Measurements from ENCODE around the gene TMC6. TPM values are rescaled to one million over a fixed set of nuclear protein-coding genes. Genes with fewer than 3 reads are reported as not detected.

Gene TMC6
- total and polyA plus RNA-seq, 2 of the 4 experiments (the other 2 are of a cell fraction): 0.19 TPM; not detected in 1

DNA sequence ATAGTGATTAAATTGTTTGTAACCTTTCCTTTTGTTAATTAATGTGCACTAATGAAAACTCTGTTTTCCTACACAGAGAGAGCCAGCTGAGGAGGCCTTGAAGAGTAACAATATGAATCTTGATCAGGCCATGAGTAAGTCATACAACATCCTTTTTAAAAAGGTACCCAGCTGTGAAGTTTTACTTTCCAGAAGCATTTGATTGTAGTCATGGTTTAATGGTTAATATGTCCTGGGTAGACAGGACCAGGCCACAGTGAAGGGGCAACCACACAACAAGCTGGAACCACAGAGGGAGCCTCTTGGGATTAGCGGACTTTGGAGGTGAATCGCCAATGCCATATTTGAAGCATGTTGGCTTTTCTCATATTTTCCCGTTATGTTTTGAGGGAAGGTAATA is 55.6 kb downstream of the TMC6 start:
- Histone ChIP-seq H3K4me1 (ENCODE audit: control insufficient read depth, insufficient read depth, low read length) (no peaks in the 10 kb centered on the region), H4K91ac (ENCODE audit: insufficient read depth, low read depth, low read length) (no peak overlapping the region), H4K20me1 (ENCODE audit: insufficient read depth, low read length) (no peaks in the 10 kb centered on the region), H3K4me2 (ENCODE audit: low read depth, low read length) (no peak overlapping the region), H2AK9ac (replicated peaks; ENCODE audit: low read depth, low read length, poor library complexity) (no peak overlapping the region), H2BK20ac (ENCODE audit: low read depth, low read length) (no peak overlapping the region), H3K79me1 (ENCODE audit: low read depth in 1 of 2, low read length in 2 of 2) (no peaks in the 10 kb centered on the region), H3K23ac (ENCODE audit: low read depth, low read length) (no peak overlapping the region), H3K56ac (ENCODE audit: extremely low read depth, insufficient read depth, low read length) (no peak overlapping the region), H2BK15ac (ENCODE audit: low read depth, low read length) (no peak overlapping the region), H3K4ac (ENCODE audit: low read depth, low read length) (no peak overlapping the region), H3K27me3 (ENCODE audit: control insufficient read depth, insufficient read depth, low read length) (no peaks in the 10 kb centered on the region), H3K9me3 (ENCODE audit: control insufficient read depth, insufficient read depth, low read length) (no peaks in the 10 kb centered on the region), H3K36me3 (ENCODE audit: control insufficient read depth, insufficient read depth, low read length) (peaks cover 41% of the 10 kb centered on the region), H3K9ac (ENCODE audit: low read depth, low read length) (no peak overlapping the region), H2BK120ac (ENCODE audit: low read depth, low read length) (no peak overlapping the region), H4K5ac (ENCODE audit: low read depth, low read length) (no peak overlapping the region), H2AK5ac (ENCODE audit: low read depth, low read length) (no peak overlapping the region), H2BK5ac (ENCODE audit: low read depth, low read length, poor library complexity, severe bottlenecking) (no peak overlapping the region), H2AFZ (replicated peaks; ENCODE audit: low read length, poor library complexity) (no peak overlapping the region), H4K8ac (ENCODE audit: low read depth in 2 of 2, low read length in 2 of 2) (no peak overlapping the region), H3K14ac (replicated peaks; ENCODE audit: low read depth, low read length) (no peak overlapping the region), H3K18ac (ENCODE audit: low read depth, low read length) (no peak overlapping the region), H3K9me1 (ENCODE audit: insufficient read depth, low read length) (no peaks in the 10 kb centered on the region), H3K27ac (ENCODE audit: insufficient read depth, low read length) (no peak overlapping the region), H3K4me3 (ENCODE audit: insufficient read depth, low read depth, low read length) (no peak overlapping the region)
- CTCF ChIA-PET: interaction anchor here (2.4 kb wide), 1 partner anchor 12 kb away, joined by 6 read pairs; no protein-coding TSS in a partner anchor
- POLR2A ChIA-PET (ENCODE audit: unreplicated experiment): no interaction called here
- TF ChIP-seq SMC3 (IDR thresholded peaks at IDR 0.05; ENCODE audit: low read depth, low read length) (no peak), MAFK (IDR thresholded peaks at IDR 0.05; ENCODE audit: low read depth, low read length) (no peak), BHLHE40 (IDR thresholded peaks at IDR 0.05; ENCODE audit: low read depth, low read length) (no peak), RCOR1 (IDR thresholded peaks at IDR 0.05; ENCODE audit: insufficient replicate concordance, low read length) (no peak), NFE2L2 (IDR thresholded peaks at IDR 0.05; ENCODE audit: low read depth, low read length) (no peak), ELK1 (IDR thresholded peaks at IDR 0.05; ENCODE audit: borderline replicate concordance, low read depth, low read length) (no peak)
- intact Hi-C loops (cut with micrococcal nuclease) (no loop called here), dilution Hi-C loops (cut with HindIII; ENCODE audit: low sequenced_read_pairs, unreplicated experiment) (no loop called here), in situ Hi-C loops (cut with MboI; ENCODE audit: low sequenced_read_pairs) (no loop called here)
- no CpG with 5 or more reads among the region's 3 CpGs for WGBS, 2 experiments (ENCODE audit: extremely low coverage in 2 of 2, insufficient read length in 1 of 2)
- BruUV-seq (replicated peaks): no TSS peak
- DNase-seq: no peak
- ATAC-seq (ENCODE audit: low read depth): no peak

All from IMR-90 (cell line).